ENCODE data around the gene TIMM10.
A peak's percentile ranks its signal among the peaks of the same experiment; 100 is the strongest.

TIMM10 gene

DNA sequence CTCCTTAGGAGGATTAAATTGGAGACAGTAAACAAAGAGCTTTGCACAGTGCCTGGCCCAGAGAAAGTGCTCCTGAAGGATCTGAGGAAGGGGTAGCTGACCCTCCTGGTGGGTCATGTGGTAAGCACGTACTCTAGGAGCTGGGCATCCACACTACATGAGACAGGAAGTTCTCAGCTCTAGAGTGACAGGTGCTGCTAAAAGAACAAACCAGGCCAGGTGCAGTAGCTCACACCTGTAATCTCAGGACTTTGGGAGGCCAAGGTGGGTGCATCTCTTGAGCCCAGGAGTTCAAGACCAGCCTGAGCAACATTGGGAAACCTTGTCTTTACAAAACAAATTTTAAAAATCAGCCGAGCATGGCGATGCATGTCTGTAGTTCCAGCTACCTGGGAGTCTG lies 28.2 kb downstream of the TIMM10 start:
- no peak for DNase-seq (ENCODE audit: low spot score)

DNA sequence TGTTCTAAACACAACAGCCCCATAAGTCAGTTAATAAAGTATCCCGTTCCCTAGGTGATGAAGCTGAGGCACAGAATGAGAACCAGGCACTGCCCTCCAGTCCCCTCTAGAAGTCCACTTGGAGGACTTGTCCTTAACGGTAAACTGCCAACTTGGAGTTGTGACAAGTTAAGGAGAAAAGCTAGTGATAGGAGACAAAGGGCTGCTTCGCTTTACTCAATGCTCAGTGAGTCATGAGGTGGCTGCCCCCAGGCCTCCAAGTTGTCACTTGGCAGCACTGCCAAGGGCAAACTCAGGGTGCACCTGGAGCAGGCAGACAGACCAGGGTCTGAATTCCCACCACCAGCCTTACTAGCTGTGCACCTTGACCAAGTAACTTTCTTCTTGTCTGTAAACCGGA lies 28.6 kb downstream of the TIMM10 start:
- no peak for DNase-seq (ENCODE audit: low spot score)

DNA sequence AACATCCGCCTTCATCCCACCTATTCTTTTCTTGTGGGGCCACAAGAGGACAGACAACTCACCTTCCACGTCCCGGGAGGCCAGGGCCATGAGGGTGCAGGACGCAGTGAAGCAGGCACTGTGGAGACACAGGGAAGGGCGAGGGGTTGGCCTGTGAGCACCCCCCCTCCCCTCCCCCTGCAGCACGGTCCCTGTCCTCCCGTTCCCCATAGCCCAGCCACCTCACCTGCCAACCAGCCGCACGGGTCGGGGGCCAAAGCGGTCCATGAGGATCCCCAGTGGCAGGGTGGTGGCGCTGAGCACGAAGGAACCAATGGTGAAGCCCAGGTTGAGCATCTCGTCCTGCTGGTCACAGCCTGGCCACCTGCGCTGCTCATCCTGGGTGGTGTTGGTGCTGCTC lies 29.6 kb downstream of the TIMM10 start:
- DNase-seq (ENCODE audit: low spot score): no peak

GRCh38 chr11:57500515-57500914 lies 30.0 kb downstream of the TIMM10 start:
- no peak for DNase-seq (ENCODE audit: low spot score)

- DNase-seq (ENCODE audit: low spot score): no peak
Observed at GRCh38 chr11:57499983-57500461, 30.5 kb downstream of the TIMM10 start.

- DNase-seq (ENCODE audit: low spot score): no peak
Observed at GRCh38 chr11:57499413-57499982, 31.1 kb downstream of the TIMM10 start.

DNA sequence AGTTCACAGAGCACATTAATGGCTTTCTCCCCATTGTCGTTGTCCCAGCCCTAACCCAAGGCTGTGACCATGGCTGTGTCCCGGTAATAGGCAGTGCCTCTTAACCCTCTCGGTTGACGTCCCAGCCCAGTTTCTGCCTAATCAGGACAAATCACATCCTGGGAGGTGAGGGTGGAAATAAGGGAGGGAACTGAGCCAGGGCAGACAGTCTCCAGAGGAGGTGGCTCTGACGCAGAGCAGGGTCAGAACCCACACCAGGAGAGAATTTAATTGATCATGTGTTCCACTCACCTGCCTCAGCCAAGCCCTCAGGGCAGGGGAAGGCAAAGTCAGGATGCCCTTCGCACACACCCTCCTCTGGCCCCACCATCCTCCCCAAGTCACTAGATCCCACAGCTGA lies 32.0 kb downstream of the TIMM10 start:
- no peak for DNase-seq (ENCODE audit: low spot score)

DNA sequence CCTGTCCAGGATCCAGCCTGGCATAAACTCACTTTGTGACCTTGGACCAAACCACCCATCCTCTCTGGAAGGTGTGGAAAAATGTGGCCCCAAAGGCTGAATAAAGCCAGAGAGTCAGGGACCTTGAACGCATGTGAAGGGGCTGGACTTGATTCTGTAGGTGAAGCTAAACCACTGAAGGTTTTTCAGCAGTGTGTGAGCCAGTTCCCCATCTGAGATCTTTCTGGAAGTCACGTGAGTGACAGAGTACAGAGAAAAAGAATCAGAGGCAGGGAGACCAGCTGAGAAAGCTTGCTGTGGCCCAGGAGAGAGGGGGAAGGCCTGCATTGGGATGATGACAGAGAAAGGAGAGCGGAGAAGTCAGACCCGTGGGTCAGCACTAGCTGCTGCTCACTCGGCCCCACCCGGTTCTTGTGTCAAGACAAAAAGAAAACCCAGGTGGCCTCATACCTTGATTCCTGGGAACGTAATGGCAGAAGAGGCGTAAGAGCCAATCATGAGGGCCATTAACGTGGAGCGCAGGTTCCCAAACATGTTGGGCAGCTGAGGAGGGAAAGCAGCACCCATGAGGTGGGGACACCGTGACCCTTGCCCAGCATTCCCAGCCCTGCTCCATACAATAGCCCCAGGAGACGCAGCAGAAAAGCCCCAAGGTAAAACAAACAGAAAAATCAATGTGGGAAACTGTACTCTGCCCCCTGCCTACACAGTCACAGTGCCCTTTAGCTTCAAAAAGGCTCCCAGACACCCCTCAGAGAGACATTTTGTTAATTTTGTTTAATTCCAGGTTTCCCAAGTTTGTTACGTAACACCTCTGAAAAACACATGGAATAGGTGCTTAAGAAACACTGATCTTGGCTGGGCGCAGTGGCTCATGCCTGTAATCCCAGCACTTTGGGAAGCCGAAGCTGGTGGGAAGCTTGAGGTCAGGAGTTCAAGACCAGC lies 33.0 kb downstream of the TIMM10 start:
- no peak for DNase-seq (ENCODE audit: low spot score)

- DNase-seq (ENCODE audit: low spot score): no peak
Observed at GRCh38 chr11:57496109-57496820, 34.3 kb downstream of the TIMM10 start.

DNA sequence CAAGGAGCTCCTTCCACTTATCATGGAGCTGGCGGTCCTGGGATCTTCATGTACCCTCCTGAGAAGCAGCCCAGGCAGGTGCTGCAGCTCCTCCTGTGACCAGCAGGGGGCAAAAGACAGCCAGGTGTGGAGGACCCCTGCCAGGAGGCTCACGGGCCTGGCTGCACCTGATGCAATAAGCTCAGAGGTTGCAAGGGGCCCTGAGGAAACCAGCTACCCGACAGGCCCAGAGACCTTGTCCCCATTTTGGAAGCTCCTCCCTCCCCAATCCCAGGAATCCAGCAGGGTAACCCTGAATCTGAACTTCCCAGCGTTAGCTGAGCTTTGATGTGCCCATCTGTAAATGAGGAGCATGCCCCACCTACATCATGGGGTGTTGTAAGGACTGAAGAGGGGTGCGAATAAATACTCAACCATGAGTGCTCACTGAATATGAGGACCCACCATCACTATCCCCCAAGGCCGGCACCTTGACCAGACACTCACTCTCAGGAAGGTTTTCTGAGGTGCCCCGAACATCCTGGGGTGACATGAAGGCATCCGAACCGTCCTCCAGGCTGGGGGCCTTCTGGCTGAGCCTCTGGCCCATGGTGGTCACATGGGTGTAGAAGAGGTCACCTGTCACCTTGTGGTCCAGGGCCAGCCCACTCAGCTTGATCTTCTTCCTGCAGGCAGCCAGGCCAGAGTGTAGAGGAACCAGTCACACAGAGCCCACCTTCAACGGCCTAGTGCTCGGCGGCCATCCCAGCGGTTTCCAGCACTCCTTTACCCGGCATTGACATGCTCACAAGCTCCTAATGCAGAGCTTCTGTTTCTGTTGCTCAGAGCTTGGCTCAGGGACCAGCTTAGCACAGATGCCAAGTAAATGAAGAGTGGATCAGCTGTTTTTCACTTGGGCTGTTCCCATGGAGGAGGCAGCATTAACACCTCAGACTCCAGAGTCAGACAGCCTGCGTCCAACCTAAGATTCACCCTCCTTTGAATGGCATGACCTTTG lies 36.7 kb downstream of the TIMM10 start:
- peak; percentile 79 for DNase-seq (ENCODE audit: low spot score)

- peak; percentile 47 for DNase-seq (ENCODE audit: low spot score)
Observed at GRCh38 chr11:57491371-57492061, 39.0 kb downstream of the TIMM10 start.

DNA sequence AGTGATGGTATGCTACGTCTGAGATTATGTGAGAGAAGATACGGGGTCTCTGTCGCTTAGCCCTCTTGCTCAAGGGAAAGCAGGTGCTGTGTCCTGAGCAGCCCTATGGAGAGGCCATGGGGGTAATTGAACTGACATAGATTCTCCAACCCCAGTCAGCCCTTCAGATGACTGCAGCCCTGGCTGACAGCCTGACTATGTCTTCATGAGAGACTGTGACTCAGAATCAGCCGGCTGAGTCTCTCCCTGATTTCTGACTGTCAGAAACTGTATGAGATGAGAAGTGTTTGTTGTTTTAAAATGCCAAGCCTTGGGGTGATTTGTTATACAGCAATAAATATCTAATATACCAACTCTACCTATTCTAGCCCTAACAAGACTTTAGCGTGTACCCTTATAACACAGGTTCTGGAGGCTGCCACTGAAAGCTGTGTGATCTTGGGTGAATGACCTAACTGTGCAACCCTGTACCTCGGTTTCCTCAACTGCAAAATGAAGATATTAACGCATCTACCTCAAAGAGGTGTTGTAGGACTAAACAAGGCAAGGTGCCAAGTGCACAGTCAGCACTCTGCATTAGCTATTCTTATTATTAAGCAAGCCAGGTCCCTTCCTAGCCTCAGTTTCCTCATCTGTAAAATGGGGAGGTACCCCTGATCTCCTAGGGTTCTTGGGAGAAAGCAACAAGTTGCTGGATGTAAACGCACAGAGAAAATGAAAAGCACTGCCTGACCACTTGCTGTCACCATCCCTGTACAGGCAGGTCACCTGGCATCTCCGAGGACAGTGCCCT lies 39.9 kb downstream of the TIMM10 start:
- no peak for DNase-seq (ENCODE audit: low spot score)

DNA sequence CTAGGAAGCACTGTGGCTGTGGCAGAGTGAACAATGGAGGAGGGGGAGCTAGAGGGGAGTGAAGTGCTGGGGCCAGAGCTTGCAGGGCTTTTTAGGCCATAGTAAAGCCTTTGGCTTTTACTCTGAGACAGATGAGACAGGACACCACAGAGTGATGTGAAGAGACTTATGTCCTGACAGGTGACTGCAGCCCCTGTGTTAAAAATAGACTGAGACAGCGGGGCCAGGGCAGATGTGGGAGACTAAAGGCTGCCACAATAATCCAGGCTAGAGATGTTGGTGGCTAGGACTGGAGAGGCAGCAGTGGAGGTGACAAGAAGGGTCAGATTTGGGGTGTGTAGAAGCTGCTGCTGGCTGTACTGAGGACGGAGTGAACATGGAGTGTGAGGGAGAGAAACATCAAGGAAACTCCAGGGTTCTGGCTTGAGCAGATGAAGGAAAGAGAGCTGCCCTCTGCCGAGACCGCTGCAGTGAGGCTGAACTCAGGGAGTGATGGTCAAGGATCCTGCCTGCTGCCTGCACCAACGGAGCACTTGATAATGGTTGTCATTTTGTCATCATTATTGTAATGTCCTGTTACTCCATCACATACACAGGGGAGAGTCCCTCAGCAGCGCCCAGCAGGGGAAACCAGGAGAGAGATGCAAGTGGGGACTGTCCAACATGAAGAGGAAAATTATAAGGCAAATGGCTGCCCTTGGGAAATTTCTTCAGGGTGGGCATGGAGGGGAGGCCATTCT lies 42.5 kb downstream of the TIMM10 start:
- no peak for DNase-seq (ENCODE audit: low spot score)

- no peak for DNase-seq (ENCODE audit: low spot score)
Observed at GRCh38 chr11:57487021-57487778, 43.4 kb downstream of the TIMM10 start.

GRCh38 chr11:57485217-57485990 lies 45.1 kb downstream of the TIMM10 start:
- DNase-seq (ENCODE audit: low spot score): no peak

- DNase-seq (ENCODE audit: low spot score): no peak
Observed at GRCh38 chr11:57484141-57484710, 46.3 kb downstream of the TIMM10 start.

DNA sequence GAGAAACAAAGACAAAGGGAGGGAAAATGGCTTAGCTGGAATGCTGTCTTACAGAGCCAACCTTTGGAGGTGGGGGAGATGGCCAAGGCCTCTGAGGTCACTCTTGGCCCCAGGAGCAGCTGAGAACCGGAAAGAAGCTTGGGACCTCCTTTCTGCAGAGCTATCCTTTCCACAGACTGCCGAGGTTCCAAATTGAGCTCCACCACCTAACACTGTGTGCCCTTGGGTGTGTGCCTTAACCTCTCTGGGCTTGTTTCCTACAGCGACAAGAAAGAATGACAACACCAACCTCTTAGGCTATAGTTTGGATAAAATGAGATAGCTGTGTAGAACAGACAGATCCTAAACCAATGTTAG lies 47.0 kb downstream of the TIMM10 start:
- DNase-seq (ENCODE audit: low spot score): no peak
